C4-2B (cell line): ENCODE results near the gene PDZK1.
"Not testable (repeated sequence)": the region's sequence is repeated elsewhere in the genome, so short reads cannot be mapped to it uniquely, and the experiment has no call there.

ENCODE experiments used
- ZFX ChIP-seq: fragments of 450-650 bp; IDR thresholded peaks from 2 replicates; pipeline ENCODE4 v1.6.1; 2017
- TF ChIP-seq, protein P1 (sequence below): fragments of 450-650 bp; conservative IDR thresholded peaks from 2 replicates; pipeline ENCODE4 v1.5.1; 2017; ENCODE audit warnings: mild to moderate bottlenecking

DNA sequence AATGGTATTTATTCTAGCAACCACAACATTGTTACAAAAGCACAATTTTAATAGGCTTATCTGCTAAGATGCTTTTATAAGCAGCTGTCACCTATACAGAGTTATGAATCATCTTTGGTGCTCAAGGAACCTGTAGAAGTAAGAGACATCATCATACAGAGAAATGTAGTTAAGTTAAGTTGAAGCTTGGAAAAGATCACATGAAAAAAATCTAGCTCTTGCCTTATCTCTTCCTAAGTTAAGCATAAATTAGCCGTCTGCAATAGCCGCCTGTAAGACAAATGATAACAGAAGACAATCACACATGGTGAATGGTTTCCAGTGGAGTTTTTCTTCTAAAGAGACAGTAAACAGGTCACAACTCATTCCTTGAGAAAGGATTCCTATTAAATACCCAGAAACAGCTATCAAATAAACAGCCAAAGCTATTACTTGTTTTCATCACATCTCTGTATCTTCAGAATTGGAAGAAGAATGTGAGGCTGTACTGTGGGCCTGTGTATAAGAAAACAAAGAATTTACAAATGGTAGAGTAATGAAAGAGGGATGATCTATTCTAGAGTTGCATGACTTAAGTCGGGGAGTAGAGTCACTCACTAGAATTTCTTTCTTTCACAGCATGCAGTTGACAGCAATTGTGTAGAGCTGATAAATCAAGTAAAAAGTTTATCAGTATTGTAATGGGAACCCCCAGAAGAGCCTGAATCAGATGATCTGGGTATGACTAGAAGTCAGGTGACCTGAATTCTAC, 36.0 kb downstream of the PDZK1 start:
- TF ChIP-seq, protein P1, sequence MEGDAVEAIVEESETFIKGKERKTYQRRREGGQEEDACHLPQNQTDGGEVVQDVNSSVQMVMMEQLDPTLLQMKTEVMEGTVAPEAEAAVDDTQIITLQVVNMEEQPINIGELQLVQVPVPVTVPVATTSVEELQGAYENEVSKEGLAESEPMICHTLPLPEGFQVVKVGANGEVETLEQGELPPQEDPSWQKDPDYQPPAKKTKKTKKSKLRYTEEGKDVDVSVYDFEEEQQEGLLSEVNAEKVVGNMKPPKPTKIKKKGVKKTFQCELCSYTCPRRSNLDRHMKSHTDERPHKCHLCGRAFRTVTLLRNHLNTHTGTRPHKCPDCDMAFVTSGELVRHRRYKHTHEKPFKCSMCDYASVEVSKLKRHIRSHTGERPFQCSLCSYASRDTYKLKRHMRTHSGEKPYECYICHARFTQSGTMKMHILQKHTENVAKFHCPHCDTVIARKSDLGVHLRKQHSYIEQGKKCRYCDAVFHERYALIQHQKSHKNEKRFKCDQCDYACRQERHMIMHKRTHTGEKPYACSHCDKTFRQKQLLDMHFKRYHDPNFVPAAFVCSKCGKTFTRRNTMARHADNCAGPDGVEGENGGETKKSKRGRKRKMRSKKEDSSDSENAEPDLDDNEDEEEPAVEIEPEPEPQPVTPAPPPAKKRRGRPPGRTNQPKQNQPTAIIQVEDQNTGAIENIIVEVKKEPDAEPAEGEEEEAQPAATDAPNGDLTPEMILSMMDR = not testable (repeated sequence)
- not testable (repeated sequence) for TF ChIP-seq ZFX
